Mucosa of descending colon (tissue), 3 donors: ENCODE results near the gene CAVIN1. TPM values are rescaled to one million over a fixed set of nuclear protein-coding genes. Genes with fewer than 3 reads are reported as not detected.
"Not testable (repeated sequence)": the region's sequence is repeated elsewhere in the genome, so short reads cannot be mapped to it uniquely, and the experiment has no call there.

ENCODE experiments used
- ATAC-seq: fragments of 200-7000 bp; cut with Tn5 transposase; one replicate; pipeline ENCODE4 v1.9.1; 2020; ENCODE audit warnings: mild to moderate bottlenecking, moderate library complexity
- DNase-seq, 3 donors: peaks; one replicate each; pipeline ENCODE4 v3.0.0-alpha.2; 2020
- H3K36me3 ChIP-seq: fragments of 200-600 bp; one replicate; pipeline ENCODE4 v1.8.0; 2021; ENCODE audit warnings: low read depth, mild to moderate bottlenecking
- H3K4me1 ChIP-seq: fragments of 200-600 bp; one replicate; pipeline ENCODE4 v1.8.0; 2021; ENCODE audit warnings: low read depth, mild to moderate bottlenecking
- H3K4me3 ChIP-seq: fragments of 200-600 bp; one replicate; pipeline ENCODE4 v1.8.0; 2021; ENCODE audit warnings: mild to moderate bottlenecking
- H3K9me3 ChIP-seq: fragments of 200-600 bp; one replicate; pipeline ENCODE4 v1.8.0; 2021; ENCODE audit warnings: mild to moderate bottlenecking
- CTCF ChIP-seq: fragments of 200-600 bp; IDR thresholded peaks from one replicate; pipeline ENCODE4 v1.8.0; 2022; ENCODE audit warnings: antibody characterized with exemption, mild to moderate bottlenecking
- intact Hi-C, 2 donors: fragments of 100-400 bp; cut with DNase I in 1 of 2; cut with micrococcal nuclease in 1 of 2; formaldehyde crosslinking; loops; one replicate each; pipeline versions ENCODE4 v1.11.0 to v1.11.1; 2022; cut with DNase I, micrococcal nuclease
- total RNA-seq, 3 donors: library from RNA; stranded (reverse); fragmentation: NEBNext Ultra II Directional in 2 of 3; extraction: Animal tissue kit (Norgen Biotek cat#: 25700) in 2 of 3; gene quantifications; one replicate each; pipeline versions ENCODE4 v1.2.1 to v1.2.4, GENCODE V29; 2021 to 2023
- donor health status: DM: no; HTN: no; CAD: no; lungs with moderate emphysema.
- donor health status: DM: no; HTN: no; CAD: no.
- donor health status: DM: no; HTN: yes; CAD: no.

The CAVIN1 gene
- total RNA-seq, 3 donors from 2014 or later, result 19.3 to 246 (median 52.4) TPM

GRCh38 chr17:42363231-42363630 lies 59.8 kb downstream of the CAVIN1 start:
- no peak for ATAC-seq
- no peak for DNase-seq
- no peak for TF ChIP-seq CTCF
- intact Hi-C loops, result no loop called here
- Histone ChIP-seq H3K36me3 (no peaks in the 10 kb centered on the region), H3K4me3 (no peak overlapping the region), H3K9me3 (no peaks in the 10 kb centered on the region), H3K4me1 (peaks cover 31% of the 10 kb centered on the region)

- intact Hi-C loops, result no loop called here
- TF ChIP-seq CTCF, result no peak
- ATAC-seq (no peak), DNase-seq (no peak)
- Histone ChIP-seq H3K9me3 (no peaks in the 10 kb centered on the region), H3K36me3 (no peaks in the 10 kb centered on the region), H3K4me3 (no peak overlapping the region), H3K4me1 (peaks cover 27% of the 10 kb centered on the region)
Observed at GRCh38 chr17:42362245-42362961, 60.7 kb downstream of the CAVIN1 start.

DNA sequence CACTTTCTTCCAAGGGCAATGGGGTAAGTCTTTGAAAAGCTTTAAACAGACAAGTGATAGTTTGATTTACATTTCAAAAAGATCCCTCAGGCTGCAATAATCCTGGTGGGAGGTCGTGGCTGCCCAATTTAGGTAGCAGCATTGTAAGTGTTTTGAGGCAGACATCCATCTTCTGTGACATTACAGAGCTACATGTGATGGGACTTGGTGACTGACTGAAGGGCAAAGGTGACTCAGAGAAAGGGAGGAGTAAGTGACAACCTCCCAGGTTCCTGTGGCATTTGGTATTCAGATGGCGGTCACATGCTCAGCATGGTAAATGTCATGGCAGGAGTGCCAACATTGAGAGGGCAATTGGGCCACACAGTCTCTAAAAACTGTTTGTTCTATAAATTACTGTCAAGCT lies 61.3 kb downstream of the CAVIN1 start:
- DNase-seq (peak in 1 of 3 donors; percentile 63), ATAC-seq (peak; percentile 95)
- no peaks in the 10 kb centered on the region for H3K9me3 ChIP-seq
- no peaks in the 10 kb centered on the region for H3K36me3 ChIP-seq
- no peak for TF ChIP-seq CTCF
- intact Hi-C loops, result no loop called here
- H3K4me3 ChIP-seq, result no peak overlapping the region
- peaks cover 27% of the 10 kb centered on the region for H3K4me1 ChIP-seq

DNA sequence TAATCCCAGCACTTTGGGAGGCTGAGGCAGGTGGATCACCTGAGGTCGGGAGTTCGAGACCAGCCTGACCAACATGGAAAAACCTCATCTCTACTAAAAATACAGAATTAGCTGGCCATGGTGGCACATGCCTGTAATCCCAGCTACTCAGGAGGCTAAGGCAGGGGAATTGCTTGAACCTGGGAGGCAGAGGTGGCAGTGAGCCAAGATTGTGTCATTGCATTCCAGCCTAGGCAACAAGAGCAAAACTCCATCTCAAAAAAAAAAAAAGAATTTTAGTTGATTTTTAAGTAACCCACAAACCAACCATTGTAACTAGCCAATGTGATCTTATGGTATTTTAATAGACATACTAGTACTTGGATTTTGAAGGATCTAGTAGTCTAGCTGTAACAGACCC lies 62.7 kb downstream of the CAVIN1 start:
- ATAC-seq, H3K9me3 ChIP-seq, H3K4me3 ChIP-seq, DNase-seq, H3K36me3 ChIP-seq, intact Hi-C loops: not testable (repeated sequence)
- peaks cover 24% of the 10 kb centered on the region for H3K4me1 ChIP-seq

GRCh38 chr17:42359133-42359532 lies 63.9 kb downstream of the CAVIN1 start:
- DNase-seq, result no peak
- H3K4me1 ChIP-seq, result peaks cover 25% of the 10 kb centered on the region
- no peaks in the 10 kb centered on the region for H3K9me3 ChIP-seq
- H3K36me3 ChIP-seq, result no peaks in the 10 kb centered on the region
- H3K4me3 ChIP-seq, result no peak overlapping the region
- ATAC-seq, result no peak
- TF ChIP-seq CTCF, result no peak
- intact Hi-C loops, result no loop called here

DNA sequence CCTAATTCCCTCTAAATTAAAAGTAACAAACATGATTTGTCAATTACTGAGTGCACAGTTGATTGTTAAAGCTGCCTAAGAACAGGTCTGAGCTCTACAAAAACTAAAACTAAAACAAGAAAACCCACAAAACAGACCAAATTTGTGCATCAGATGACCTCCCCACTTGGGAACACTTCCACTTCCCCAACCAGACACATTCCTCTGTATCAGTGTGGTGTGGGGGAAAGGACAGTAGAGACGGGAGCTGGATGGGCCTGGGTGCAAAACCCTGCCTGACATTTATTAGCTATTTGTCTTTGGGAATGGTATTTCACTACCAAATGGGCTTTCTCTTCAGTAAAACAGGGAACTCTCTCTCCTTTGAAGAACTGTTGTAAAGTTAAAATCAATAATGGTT lies 64.6 kb downstream of the CAVIN1 start:
- Histone ChIP-seq H3K36me3 (no peaks in the 10 kb centered on the region), H3K4me1 (peaks cover 21% of the 10 kb centered on the region), H3K4me3 (no peak overlapping the region), H3K9me3 (no peaks in the 10 kb centered on the region)
- no peak for DNase-seq
- ATAC-seq, result no peak
- no peak for TF ChIP-seq CTCF
- intact Hi-C loops, result no loop called here
